Neuronal stem cell (in vitro differentiated cells): ENCODE measurements around the gene CLMN.
A peak's percentile ranks its signal among the peaks of the same experiment; 100 is the strongest.

Experiments used
- DNase-seq: peaks from one replicate; pipeline ENCODE4 v3.0.0-alpha.2; 2013; ENCODE audit warnings: low spot score
- H2AFZ ChIP-seq: one replicate; pipeline ENCODE4 v1.6.1; 2013; ENCODE audit warnings: mild to moderate bottlenecking, low read length, inconsistent platforms
- H2AK5ac ChIP-seq: 2 replicates; pipeline ENCODE4 v1.6.1; 2013; ENCODE audit warnings: low read depth, mild to moderate bottlenecking, inconsistent platforms, low read length, moderate library complexity, mixed read lengths
- H2BK120ac ChIP-seq: 2 replicates; pipeline ENCODE4 v1.6.1; 2013; ENCODE audit warnings: low read depth, mild to moderate bottlenecking, inconsistent platforms, low read length, moderate library complexity, mixed read lengths
- H2BK12ac ChIP-seq: one replicate; pipeline ENCODE4 v1.6.1; 2013; ENCODE audit warnings: low read length, inconsistent platforms
- H2BK15ac ChIP-seq: 2 replicates; pipeline ENCODE4 v1.6.1; 2013; ENCODE audit warnings: mild to moderate bottlenecking, low read length, inconsistent platforms, mixed read lengths
- H2BK5ac ChIP-seq: one replicate; pipeline ENCODE4 v1.6.1; 2013; ENCODE audit warnings: inconsistent platforms, mild to moderate bottlenecking, low read length, moderate library complexity
- H3K14ac ChIP-seq: one replicate; pipeline ENCODE4 v1.6.1; 2013; ENCODE audit warnings: low read length, inconsistent platforms
- H3K18ac ChIP-seq: 2 replicates; pipeline ENCODE4 v1.6.1; 2013; ENCODE audit warnings: low read length, inconsistent platforms
- H3K23ac ChIP-seq: 2 replicates; pipeline ENCODE4 v1.6.1; 2013; ENCODE audit warnings: low read depth, mild to moderate bottlenecking, mixed read lengths, low read length, inconsistent platforms; ENCODE audit not compliant: poor library complexity
- H3K27ac ChIP-seq: replicated peaks from 3 replicates; pipeline ENCODE4 v1.5.1; 2013; ENCODE audit warnings: low read length, inconsistent platforms
- H3K27me3 ChIP-seq, 3 experiments: 2 replicates each; pipeline ENCODE4 v1.6.1; 2013; ENCODE audit warnings: low read length in 3 of 3, mild to moderate bottlenecking in 2 of 3, inconsistent platforms in 1 of 3, low read depth in 1 of 3, mixed read lengths in 1 of 3, moderate library complexity in 1 of 3; ENCODE audit not compliant: control insufficient read depth in 3 of 3, insufficient read depth in 3 of 3
- H3K36me3 ChIP-seq, 2 donors: replicated peaks in 1 of 2; 2 replicates each; pipeline ENCODE4 v1.6.1; 2013; ENCODE audit warnings: low read length in 2 of 2; ENCODE audit not compliant: control insufficient read depth in 2 of 2, insufficient read depth in 2 of 2
- H3K4ac ChIP-seq: 2 replicates; pipeline ENCODE4 v1.6.1; 2013; ENCODE audit warnings: inconsistent platforms, mild to moderate bottlenecking, low read length, moderate library complexity
- H3K4me1 ChIP-seq, 2 donors: 1 replicate in 1 of 2; 2 replicates in 1 of 2; pipeline ENCODE4 v1.6.1; 2013; ENCODE audit warnings: low read length in 2 of 2, low read depth in 1 of 2; ENCODE audit not compliant: control insufficient read depth in 2 of 2, insufficient read depth in 1 of 2
- H3K4me2 ChIP-seq: one replicate; pipeline ENCODE4 v1.6.1; 2013; ENCODE audit warnings: mild to moderate bottlenecking, low read length, inconsistent platforms; ENCODE audit not compliant: insufficient read depth, poor library complexity, severe bottlenecking
- H3K4me3 ChIP-seq, 2 donors: 2 replicates each; pipeline ENCODE4 v1.5.1; 2013; ENCODE audit warnings: low read length in 2 of 2, mild to moderate bottlenecking in 2 of 2, inconsistent platforms in 1 of 2, moderate library complexity in 1 of 2
- H3K79me1 ChIP-seq: one replicate; pipeline ENCODE4 v1.6.1; 2013; ENCODE audit warnings: low read depth, mild to moderate bottlenecking, inconsistent platforms, low read length, moderate library complexity
- H3K9ac ChIP-seq: one replicate; pipeline ENCODE4 v1.6.1; 2013; ENCODE audit warnings: mild to moderate bottlenecking, low read depth, low read length, inconsistent platforms; ENCODE audit not compliant: poor library complexity
- H3K9me3 ChIP-seq, 2 donors: replicated peaks in 1 of 2; 2 replicates each; pipeline versions ENCODE3 to v1.6.1; 2013; ENCODE audit warnings: low read length in 2 of 2, mild to moderate bottlenecking in 2 of 2, inconsistent platforms in 1 of 2, low read depth in 1 of 2, mixed read lengths in 1 of 2, moderate library complexity in 1 of 2; ENCODE audit not compliant: control insufficient read depth in 2 of 2, insufficient read depth in 1 of 2
- H4K8ac ChIP-seq: one replicate; pipeline ENCODE4 v1.6.1; 2013; ENCODE audit warnings: low read depth, mild to moderate bottlenecking, inconsistent platforms, low read length, moderate library complexity
- H4K91ac ChIP-seq: one replicate; pipeline ENCODE4 v1.6.1; 2013; ENCODE audit warnings: low read length, low read depth, mild to moderate bottlenecking, inconsistent platforms; ENCODE audit not compliant: poor library complexity
- WGBS, 2 donors: extraction: QIAGEN DNeasy Blood & Tissue Kit; methylation state at CpG; one replicate each; pipeline ENCODE4 v1.1.7; 2013; ENCODE audit warnings: missing lambda C conversion rate in 2 of 2, mixed read lengths in 1 of 2; ENCODE audit not compliant: insufficient read length in 2 of 2, insufficient replicate concordance in 1 of 2; ENCODE audit errors: extremely low coverage in 2 of 2; 5-methylcytosine and 5-hydroxymethylcytosine counted together

CLMN gene

DNA sequence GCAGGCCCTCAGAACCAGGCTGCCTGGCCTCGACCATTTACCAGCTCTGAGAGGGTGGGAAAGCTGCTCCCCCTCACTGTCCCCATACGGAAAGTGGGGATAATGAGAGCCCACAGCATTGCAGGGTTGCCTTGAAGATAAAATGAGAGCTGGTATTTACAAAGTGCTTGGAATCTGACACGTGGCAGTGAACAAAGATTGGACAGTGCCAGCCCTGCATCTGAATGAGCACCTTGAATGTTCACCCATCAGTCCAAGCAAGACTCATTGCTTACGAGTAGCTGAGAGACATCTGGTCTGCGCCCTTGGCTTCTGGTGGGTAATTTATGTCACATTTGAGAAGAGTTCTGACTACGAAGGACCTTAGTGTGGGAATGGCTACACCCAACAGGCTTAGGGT, 67.5 kb downstream of the CLMN start:
- Histone ChIP-seq H3K4me1 (peaks cover 30 to 42% of the 10 kb centered on the region in 2 donors), H2BK12ac (no peak overlapping the region), H2BK5ac (no peak overlapping the region), H3K27ac (no peak overlapping the region), H3K9me3 (no peaks in the 10 kb centered on the region), H2AK5ac (peak overlapping the region; percentile 10), H3K27me3 (no peaks in the 10 kb centered on the region), H3K4me2 (no peak overlapping the region), H2BK15ac (no peak overlapping the region), H3K23ac (no peak overlapping the region), H3K9ac (no peak overlapping the region), H4K8ac (no peak overlapping the region), H2BK120ac (no peak overlapping the region), H4K91ac (no peak overlapping the region), H2AFZ (no peak overlapping the region), H3K18ac (no peak overlapping the region), H3K4me3 (no peak overlapping the region), H3K36me3 (no peaks in the 10 kb centered on the region), H3K79me1 (no peaks in the 10 kb centered on the region), H3K14ac (no peak overlapping the region), H3K4ac (no peak overlapping the region)
- no CpG with 5 or more reads among the region's 6 CpGs for WGBS, 2 donors
- no peak for DNase-seq

DNA sequence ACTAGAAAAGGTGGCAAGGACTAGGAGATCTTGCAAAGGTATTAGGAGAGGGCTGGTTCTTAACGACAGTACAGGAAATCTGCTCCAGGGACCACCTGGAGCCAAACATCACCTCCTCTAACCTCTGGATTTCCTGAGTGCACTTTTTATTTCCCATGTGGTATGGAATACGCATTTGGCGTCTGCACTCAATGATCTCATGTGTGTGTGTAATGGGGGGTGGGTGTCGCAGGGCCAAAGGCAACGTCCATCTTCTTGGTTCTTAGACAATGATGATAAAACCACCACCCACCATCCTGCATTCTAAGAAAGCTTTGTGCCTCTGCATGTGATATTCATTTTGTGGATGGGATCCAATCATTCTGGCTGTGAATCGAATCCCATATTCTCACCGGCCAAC, 68.8 kb downstream of the CLMN start:
- no peak overlapping the region for H3K9ac ChIP-seq
- no peak overlapping the region for H3K4me3 ChIP-seq
- no peak overlapping the region for H4K8ac ChIP-seq
- H3K18ac ChIP-seq: no peak overlapping the region
- no CpG with 5 or more reads among the region's 7 CpGs for WGBS, 2 donors
- no peak overlapping the region for H2BK12ac ChIP-seq
- peaks cover 21 to 29% of the 10 kb centered on the region in 2 donors for H3K4me1 ChIP-seq
- no peak overlapping the region for H2AFZ ChIP-seq
- H3K27ac ChIP-seq: no peak overlapping the region
- H2AK5ac ChIP-seq: no peak overlapping the region
- no peak overlapping the region for H3K4me2 ChIP-seq
- H2BK5ac ChIP-seq: no peak overlapping the region
- no peak overlapping the region for H3K4ac ChIP-seq
- no peaks in the 10 kb centered on the region for H3K9me3 ChIP-seq
- no peaks in the 10 kb centered on the region for H3K36me3 ChIP-seq
- no peaks in the 10 kb centered on the region for H3K79me1 ChIP-seq
- H3K14ac ChIP-seq: no peak overlapping the region
- H2BK120ac ChIP-seq: no peak overlapping the region
- no peak overlapping the region for H2BK15ac ChIP-seq
- DNase-seq: no peak
- H3K23ac ChIP-seq: no peak overlapping the region
- H4K91ac ChIP-seq: no peak overlapping the region
- no peaks in the 10 kb centered on the region for H3K27me3 ChIP-seq

DNA sequence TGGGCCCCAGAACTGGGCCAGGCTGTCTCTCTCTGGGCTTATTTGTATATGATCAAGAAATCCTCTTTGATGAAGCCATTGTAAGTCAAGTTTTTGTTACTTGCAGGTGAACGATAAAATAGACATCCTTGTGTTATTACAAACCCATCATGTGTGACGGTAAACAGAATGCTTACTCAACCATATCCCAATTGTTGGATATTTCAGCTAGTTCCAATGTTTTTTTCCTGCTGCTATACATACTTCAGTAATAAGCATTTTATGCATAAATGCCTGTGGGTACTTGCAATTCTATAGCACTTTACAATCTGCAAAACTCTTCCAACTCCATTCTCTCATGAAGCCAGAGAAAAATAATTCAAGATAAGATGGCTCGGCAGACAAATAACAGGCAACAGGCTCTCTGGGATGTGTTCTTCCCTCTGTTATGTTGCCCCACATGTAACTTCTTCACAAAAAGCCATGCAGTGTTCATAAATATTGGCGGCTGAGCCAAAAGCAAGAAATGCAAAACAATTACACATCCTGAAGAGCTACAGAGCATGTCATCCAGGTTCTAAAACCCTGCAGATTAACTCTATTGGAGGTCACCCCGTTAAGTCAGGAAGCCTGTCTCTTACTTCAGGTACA, 69.5 kb downstream of the CLMN start:
- Histone ChIP-seq H2BK15ac (no peak overlapping the region), H3K9ac (no peak overlapping the region), H3K4me3 (no peak overlapping the region), H4K91ac (no peak overlapping the region), H3K27ac (no peak overlapping the region), H3K4me2 (no peak overlapping the region), H3K27me3 (no peaks in the 10 kb centered on the region), H3K4me1 (peaks cover 16 to 24% of the 10 kb centered on the region in 2 donors), H3K36me3 (no peaks in the 10 kb centered on the region), H2BK12ac (no peak overlapping the region), H2BK5ac (no peak overlapping the region), H3K18ac (no peak overlapping the region), H4K8ac (no peak overlapping the region), H3K4ac (no peak overlapping the region), H3K14ac (no peak overlapping the region), H2AFZ (no peak overlapping the region), H2AK5ac (no peak overlapping the region), H3K23ac (no peak overlapping the region), H3K9me3 (no peaks in the 10 kb centered on the region), H2BK120ac (no peak overlapping the region), H3K79me1 (no peaks in the 10 kb centered on the region)
- WGBS, 2 donors: no CpG with 5 or more reads among the region's 5 CpGs
- DNase-seq: no peak

DNA sequence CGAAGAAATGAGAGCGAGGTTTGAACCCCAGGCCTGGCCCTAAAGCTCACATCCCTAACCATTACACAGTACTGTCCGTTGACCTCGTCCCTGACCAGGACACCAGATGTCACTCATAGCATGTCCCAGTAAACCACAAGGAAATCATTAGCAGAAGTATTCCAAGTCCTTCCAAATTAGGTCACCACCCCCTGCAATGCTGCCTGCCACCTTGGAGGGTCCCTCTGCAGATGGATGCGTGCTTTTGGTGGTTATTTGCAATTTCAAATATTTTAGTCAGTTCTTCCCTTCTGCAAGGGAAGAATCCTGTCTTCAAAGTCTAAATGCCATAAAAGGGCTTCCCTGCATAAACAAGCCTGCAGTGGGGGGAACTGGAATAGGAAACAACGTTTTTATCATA, 71.3 kb downstream of the CLMN start:
- no peak overlapping the region for H4K8ac ChIP-seq
- H3K79me1 ChIP-seq: no peaks in the 10 kb centered on the region
- H3K4me1 ChIP-seq: peaks cover 10 to 18% of the 10 kb centered on the region in 2 donors
- no peak overlapping the region for H2BK15ac ChIP-seq
- H2BK5ac ChIP-seq: no peak overlapping the region
- no peak overlapping the region for H3K4me3 ChIP-seq
- no peak overlapping the region for H3K9ac ChIP-seq
- H3K23ac ChIP-seq: no peak overlapping the region
- H3K4me2 ChIP-seq: no peak overlapping the region
- no CpG with 5 or more reads among the region's 6 CpGs for WGBS, 2 donors
- H4K91ac ChIP-seq: no peak overlapping the region
- no peak overlapping the region for H3K14ac ChIP-seq
- H3K9me3 ChIP-seq: no peaks in the 10 kb centered on the region
- no peak overlapping the region for H2AK5ac ChIP-seq
- DNase-seq: no peak
- H3K4ac ChIP-seq: no peak overlapping the region
- H3K36me3 ChIP-seq: no peaks in the 10 kb centered on the region
- no peaks in the 10 kb centered on the region for H3K27me3 ChIP-seq
- H3K18ac ChIP-seq: no peak overlapping the region
- H2AFZ ChIP-seq: no peak overlapping the region
- H2BK120ac ChIP-seq: no peak overlapping the region
- no peak overlapping the region for H2BK12ac ChIP-seq
- H3K27ac ChIP-seq: no peak overlapping the region
